Retina (tissue), 1 donor: ENCODE data around the gene APOL1.
"Not testable (repeated sequence)": the region's sequence is repeated elsewhere in the genome, so short reads cannot be mapped to it uniquely, and the experiment has no call there.

Source experiments
- DNase-seq: peaks from one replicate; pipeline ENCODE4 v3.0.0-alpha.2; 2016

The APOL1 gene

GRCh38 chr22:36252754-36253522, at the start of gene APOL1:
Gene APOL1 (plus strand): TSS chr22:36253133. CDS start chr22:36254956, 1,823 bp downstream.
- no peak for DNase-seq

GRCh38 chr22:36203441-36203840, 49.5 kb upstream of the APOL1 start:
- DNase-seq, result not testable (repeated sequence)

- no peak for DNase-seq
These were observed 48.8 kb upstream of the APOL1 start for GRCh38 chr22:36204001-36204631.

- DNase-seq, result no peak
These were observed 48.3 kb upstream of the APOL1 start for GRCh38 chr22:36204632-36205015.

- DNase-seq, result not testable (repeated sequence)
These were observed 47.4 kb upstream of the APOL1 start for GRCh38 chr22:36205573-36205972.

- DNase-seq, result no peak
These were observed 46.7 kb upstream of the APOL1 start for GRCh38 chr22:36206255-36206654.

- no peak for DNase-seq
These were observed 44.7 kb upstream of the APOL1 start for GRCh38 chr22:36208162-36208765.

GRCh38 chr22:36208914-36209313, 44.0 kb upstream of the APOL1 start:
- no peak for DNase-seq

- not testable (repeated sequence) for DNase-seq
These were observed 43.4 kb upstream of the APOL1 start for GRCh38 chr22:36209488-36209908.

GRCh38 chr22:36210224-36210623, 42.7 kb upstream of the APOL1 start:
- DNase-seq, result no peak

GRCh38 chr22:36211237-36211861, 41.6 kb upstream of the APOL1 start:
- DNase-seq, result no peak

- DNase-seq, result no peak
These were observed 40.0 kb upstream of the APOL1 start for GRCh38 chr22:36212901-36213300.

GRCh38 chr22:36213586-36213985, 39.3 kb upstream of the APOL1 start:
- DNase-seq, result no peak

GRCh38 chr22:36215981-36216380, 37.0 kb upstream of the APOL1 start:
- DNase-seq, result no peak

GRCh38 chr22:36218648-36219193, 34.2 kb upstream of the APOL1 start:
- DNase-seq, result no peak

- DNase-seq, result peak; percentile 27
These were observed 32.4 kb upstream of the APOL1 start for GRCh38 chr22:36220451-36220921.

- peak; percentile 38 for DNase-seq
These were observed 30.9 kb upstream of the APOL1 start for GRCh38 chr22:36221799-36222751.

- no peak for DNase-seq
These were observed 30.0 kb upstream of the APOL1 start for GRCh38 chr22:36222887-36223450.

- DNase-seq, result no peak
These were observed 29.4 kb upstream of the APOL1 start for GRCh38 chr22:36223504-36223903.

- no peak for DNase-seq
These were observed 28.7 kb upstream of the APOL1 start for GRCh38 chr22:36224245-36224644.

GRCh38 chr22:36225333-36225922, 27.5 kb upstream of the APOL1 start:
- DNase-seq, result no peak
